GM10266 (cell line): Measurements from ENCODE around the gene PRKACA.

Experiments used
- DNase-seq: peaks from one replicate; pipeline ENCODE4 v3.0.0; 2012; ENCODE audit errors: extremely low spot score
- TF ChIP-seq, protein P1 (sequence below): IDR thresholded peaks from 2 replicates; pipeline ENCODE4 v1.5.1; 2012; ENCODE audit warnings: mild to moderate bottlenecking, low read depth; ENCODE audit not compliant: control insufficient read depth, insufficient read depth; ENCODE audit errors: missing control alignments

PRKACA gene

DNA sequence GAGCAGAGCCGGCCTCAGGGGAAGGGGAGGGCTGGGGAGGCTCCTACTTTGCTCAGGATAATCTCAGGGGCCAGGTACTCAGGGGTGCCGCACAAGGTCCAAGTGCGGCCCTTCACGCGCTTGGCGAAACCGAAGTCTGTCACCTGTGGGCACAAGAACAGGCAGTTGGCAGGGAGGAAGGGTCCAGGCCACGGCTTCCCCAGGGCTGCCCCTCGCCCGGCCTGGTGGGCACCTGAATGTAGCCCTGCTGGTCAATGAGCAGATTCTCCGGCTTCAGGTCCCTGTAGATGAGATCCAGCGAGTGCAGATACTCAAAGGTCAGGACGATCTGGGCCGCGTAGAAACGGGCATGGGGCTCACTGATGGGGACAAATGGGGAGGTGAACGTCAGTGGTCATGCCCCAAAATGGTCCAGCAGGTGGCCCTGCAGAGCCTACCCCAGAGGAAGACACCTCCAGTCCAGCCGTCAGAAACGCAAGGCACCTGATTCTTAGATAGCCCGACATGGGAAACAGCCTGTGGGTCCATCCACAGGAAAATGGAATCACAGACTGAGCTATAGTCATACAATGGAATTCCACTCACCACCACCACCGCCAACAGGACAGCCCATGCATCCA is 19.9 kb downstream of the PRKACA start:
- DNase-seq = no peak
- TF ChIP-seq, protein P1, sequence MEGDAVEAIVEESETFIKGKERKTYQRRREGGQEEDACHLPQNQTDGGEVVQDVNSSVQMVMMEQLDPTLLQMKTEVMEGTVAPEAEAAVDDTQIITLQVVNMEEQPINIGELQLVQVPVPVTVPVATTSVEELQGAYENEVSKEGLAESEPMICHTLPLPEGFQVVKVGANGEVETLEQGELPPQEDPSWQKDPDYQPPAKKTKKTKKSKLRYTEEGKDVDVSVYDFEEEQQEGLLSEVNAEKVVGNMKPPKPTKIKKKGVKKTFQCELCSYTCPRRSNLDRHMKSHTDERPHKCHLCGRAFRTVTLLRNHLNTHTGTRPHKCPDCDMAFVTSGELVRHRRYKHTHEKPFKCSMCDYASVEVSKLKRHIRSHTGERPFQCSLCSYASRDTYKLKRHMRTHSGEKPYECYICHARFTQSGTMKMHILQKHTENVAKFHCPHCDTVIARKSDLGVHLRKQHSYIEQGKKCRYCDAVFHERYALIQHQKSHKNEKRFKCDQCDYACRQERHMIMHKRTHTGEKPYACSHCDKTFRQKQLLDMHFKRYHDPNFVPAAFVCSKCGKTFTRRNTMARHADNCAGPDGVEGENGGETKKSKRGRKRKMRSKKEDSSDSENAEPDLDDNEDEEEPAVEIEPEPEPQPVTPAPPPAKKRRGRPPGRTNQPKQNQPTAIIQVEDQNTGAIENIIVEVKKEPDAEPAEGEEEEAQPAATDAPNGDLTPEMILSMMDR = peak; percentile 21

DNA sequence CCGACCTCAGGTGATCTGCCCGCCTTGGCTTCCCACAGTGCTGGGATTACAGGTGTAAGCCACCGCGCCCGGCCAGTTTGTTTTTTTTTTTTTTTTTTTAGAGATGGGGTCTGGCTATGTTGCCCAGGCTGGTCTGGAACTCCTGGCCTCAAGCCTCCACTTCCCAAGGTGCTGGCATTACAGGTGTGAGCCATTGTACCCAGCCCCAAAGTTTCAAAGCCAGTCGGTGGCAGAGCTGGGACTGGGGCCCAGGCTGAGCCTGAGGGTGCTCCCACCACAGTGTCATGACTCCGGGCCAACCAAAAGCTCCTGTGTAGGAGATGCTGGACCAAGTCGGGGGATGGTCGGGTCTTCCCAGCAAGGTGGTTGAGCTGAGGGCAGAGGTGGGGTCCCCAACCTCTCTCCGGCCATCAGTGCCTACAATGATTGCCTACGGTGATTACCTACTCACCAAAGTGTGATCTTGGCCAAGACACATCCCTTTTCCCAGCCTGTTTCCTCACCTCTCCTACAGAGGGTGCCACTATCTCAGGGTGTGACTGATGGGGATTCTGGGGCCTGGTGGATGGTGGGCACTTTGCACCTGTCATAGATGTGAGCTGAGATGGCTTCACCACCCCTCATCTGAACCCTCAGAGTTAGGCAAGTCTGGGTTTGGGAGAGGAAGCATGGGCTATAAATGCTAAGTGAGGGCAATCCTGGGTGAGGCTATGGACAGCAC is 21.1 kb downstream of the PRKACA start:
- TF ChIP-seq, protein P1 = peak; percentile 14

DNA sequence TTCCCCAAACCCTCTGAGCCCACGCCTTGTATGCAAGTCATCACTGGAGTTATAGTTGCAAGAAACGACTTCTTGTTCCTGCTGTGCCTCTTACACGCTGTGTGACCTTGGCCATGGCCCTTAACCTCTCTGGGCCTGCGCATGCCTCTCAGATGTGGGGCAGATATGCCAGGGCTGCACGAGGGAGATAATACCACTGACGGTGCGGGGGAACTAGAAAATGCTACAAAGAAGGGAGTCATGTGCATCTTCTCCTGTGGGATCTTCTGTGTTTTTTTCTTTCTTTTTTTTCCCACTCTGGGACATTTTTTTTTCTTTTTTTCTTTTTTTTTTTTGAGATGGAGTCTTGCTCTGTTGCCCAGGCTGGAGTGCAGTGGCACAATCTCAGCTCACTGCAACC is 22.7 kb downstream of the PRKACA start:
- TF ChIP-seq, protein P1 = no peak
- DNase-seq = no peak

More for the DNA sequence above, 21.1 kb downstream of the PRKACA start:
- no peak for DNase-seq

DNA sequence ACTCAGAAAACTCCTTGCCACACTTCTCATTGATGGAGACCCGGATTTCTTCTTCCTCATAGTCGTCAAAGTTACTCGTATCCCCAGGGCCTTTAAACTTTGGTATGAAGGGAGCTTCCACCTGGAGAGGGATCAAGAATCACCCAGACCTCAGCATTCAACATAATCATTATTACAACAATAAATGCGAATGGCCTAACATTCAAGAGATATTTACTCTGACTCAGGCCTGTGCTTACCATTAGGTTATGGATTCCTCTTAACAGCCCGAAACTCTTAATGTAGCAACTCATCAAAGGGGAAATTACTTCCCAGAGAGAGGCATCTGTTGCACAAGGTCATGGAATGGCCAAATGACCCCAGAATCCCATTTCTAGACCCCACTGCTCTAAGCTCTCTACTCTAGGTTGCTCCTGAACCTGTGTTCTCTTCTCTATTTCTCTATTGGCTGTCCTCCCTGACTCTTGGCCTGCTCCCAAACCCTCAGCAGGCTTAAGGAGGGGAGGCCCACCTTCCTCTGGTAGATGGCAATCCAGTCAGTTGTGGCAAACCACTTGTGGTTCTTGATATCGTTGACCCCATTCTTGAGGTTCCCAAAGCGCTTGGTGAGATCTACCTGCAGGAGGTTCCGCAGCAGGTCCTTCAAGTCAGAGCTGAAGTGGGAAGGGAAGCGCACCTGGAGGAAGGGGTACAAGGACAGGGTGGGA is 24.3 kb downstream of the PRKACA start:
- DNase-seq = no peak
- TF ChIP-seq, protein P1 = no peak

DNA sequence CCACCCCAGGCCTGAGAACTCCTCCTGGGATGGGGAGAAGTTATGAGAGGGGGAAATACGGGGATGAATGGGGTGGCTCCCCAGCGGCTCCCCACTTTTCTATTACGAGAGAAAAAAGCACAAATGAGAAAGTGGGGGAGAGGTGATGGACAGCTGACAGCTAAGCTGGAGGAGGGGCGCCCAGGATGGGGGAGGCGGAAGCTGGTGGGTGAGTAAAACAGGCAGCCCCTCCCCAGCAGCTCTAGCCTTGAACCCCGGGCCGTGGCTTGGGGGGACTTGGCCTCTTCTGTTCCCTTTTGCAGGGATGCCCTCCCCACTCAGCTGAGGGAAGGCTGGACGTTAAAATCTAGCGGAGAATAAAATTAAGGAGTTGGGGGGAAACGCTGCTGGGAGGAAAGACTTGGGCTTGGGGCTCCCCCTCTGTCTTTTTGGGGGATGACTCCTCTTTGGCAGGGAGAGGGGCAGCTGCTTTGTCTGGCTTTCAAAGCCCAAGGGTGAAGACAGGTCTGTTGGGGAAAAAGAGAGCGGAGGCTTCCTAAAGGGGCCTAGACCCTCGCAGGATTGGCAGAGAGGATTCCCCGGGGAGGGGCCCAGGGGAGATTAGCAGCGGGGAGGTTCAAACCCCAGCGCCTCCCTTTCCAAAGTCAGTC is 25.6 kb downstream of the PRKACA start:
- DNase-seq = peak; percentile 83
- TF ChIP-seq, protein P1 = no peak

DNA sequence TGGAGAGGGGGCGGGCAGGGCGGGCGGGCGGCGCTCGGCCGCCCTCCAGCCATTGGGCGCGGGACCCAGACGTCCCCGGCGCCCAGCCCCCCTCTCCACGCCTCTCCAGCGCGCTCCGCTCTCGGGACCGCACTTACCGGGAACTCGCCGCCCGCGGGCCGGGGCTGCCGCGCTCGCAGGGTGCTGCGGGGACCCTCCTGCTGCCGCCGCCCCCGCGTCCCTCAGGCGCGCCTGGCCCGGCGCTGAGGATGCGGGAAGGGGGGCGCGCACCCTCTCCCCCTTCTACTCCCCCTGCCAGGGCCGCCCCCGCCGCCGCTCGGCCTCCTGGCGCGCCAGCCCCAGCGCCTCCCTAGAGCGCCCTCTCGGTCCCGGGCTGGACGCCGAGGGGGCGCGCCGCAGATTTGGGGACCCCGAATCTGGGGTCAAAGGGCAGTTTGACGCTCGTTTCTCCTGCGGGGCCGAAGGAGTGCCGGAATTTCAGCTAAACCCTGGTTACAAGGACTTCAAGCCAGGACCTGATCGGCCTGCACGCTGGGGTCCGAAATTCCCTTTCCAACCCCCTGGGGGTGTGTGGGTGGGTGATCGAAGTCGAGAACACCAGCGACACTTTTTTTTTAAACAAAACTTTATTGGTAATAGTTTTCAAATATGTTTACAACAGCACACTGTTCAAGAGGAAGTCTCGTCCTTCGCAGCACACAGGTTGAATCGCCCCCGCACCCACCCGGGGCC is 26.3 kb downstream of the PRKACA start:
- peak; percentile 97 for DNase-seq
- TF ChIP-seq, protein P1 = peak; percentile 33
